ENCODE data around the gene EPHA7.

- TF ChIP-seq CTCF (IDR thresholded peaks at IDR 0.05) (peak in 1 of 7 experiments; percentile 19), POLR2A (IDR thresholded peaks at IDR 0.05) (no peak)
Measured at GRCh38 chr6:93447874-93448273, 28.5 kb upstream of the EPHA7 start.

Data from body of pancreas (tissue), 4 donors.